Large intestine (tissue), 3 donors: Measurements from ENCODE around the gene CGREF1. TPM values are rescaled to one million over a fixed set of nuclear protein-coding genes. Genes with fewer than 3 reads are reported as not detected.
"Not testable (repeated sequence)": the region's sequence is repeated elsewhere in the genome, so short reads cannot be mapped to it uniquely, and the experiment has no call there.

ENCODE experiments used
- DNase-seq, 2 donors: peaks; one replicate each; pipeline versions ENCODE4 v3.0.0 to v3.0.0-alpha.2; 2013
- H3K27ac ChIP-seq: one replicate; pipeline ENCODE4 v1.5.1; 2013; ENCODE audit warnings: low read length
- H3K27me3 ChIP-seq: 2 replicates; pipeline ENCODE4 v1.6.1; 2013; ENCODE audit warnings: low read length; ENCODE audit not compliant: control insufficient read depth, insufficient read depth
- H3K36me3 ChIP-seq: 2 replicates; pipeline ENCODE4 v1.6.1; 2013; ENCODE audit warnings: low read length; ENCODE audit not compliant: control insufficient read depth, insufficient read depth
- H3K4me1 ChIP-seq: one replicate; pipeline ENCODE4 v1.6.1; 2013; ENCODE audit warnings: low read length; ENCODE audit not compliant: control insufficient read depth, insufficient read depth
- H3K4me3 ChIP-seq: one replicate; pipeline ENCODE4 v1.5.1; 2013; ENCODE audit warnings: low read length
- H3K9me3 ChIP-seq: one replicate; pipeline ENCODE4 v1.6.1; 2013; ENCODE audit warnings: mild to moderate bottlenecking, low read depth, low read length, moderate library complexity; ENCODE audit not compliant: control insufficient read depth
- WGBS: methylation state at CpG from one replicate; pipeline ENCODE4 v1.1.5; 2013; ENCODE audit warnings: low lambda C conversion rate; ENCODE audit not compliant: insufficient coverage; 5-methylcytosine and 5-hydroxymethylcytosine counted together
- polyA plus RNA-seq: library from polyadenylated mRNA; unstranded; fragments of 120-200 nt; gene quantifications from one replicate; pipeline ENCODE4 v1.2.1, GENCODE V29; 2013

Gene CGREF1
- polyA plus RNA-seq, 1 donor: 11.5 TPM

DNA sequence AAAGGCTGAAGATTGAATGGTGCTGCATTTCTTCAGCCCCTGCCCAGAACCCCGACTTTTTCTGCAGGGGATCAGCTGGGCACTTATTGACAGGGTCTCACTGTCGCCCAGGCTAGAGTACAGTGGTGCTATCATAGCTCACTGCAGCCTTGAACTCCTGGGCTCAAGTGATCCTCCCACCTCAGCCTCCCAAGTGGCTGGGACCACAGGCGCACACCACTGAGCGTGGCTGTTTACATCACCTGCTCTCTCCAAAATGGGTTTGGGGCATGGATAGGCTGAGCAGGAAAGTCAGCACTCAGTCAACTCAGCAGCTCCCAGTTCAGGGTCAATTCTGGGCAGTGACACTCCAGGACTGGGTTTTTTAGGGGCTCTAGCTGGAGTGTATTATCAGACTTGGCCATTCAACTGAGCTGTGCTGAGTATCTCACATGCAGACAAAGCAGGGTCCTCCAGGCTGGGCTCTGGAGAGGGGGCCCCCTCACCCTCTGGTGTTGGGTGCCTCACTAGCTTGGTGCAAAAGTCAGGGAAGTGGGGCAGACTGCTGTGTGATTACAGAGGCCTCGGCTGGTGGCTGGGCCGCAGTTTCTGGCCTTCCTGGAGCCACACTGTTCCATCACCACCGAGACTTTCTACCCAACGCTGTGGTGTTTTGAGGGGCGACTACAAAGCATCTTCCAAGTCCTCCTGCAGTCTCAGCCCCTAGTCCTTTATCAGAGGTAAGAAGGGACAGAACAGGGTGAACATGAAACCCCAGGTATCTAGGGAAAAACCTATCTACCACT lies 9.1 kb upstream of the CGREF1 start:
- H3K9me3 ChIP-seq: no peaks in the 10 kb centered on the region
- WGBS: no CpG with 5 or more reads among the region's 9 CpGs
- peaks cover 20% of the 10 kb centered on the region for H3K4me1 ChIP-seq
- H3K27me3 ChIP-seq: peaks cover under 1% of the 10 kb centered on the region
- peaks cover 38% of the 10 kb centered on the region for H3K36me3 ChIP-seq
- DNase-seq: no peak
- no peak overlapping the region for H3K4me3 ChIP-seq
- H3K27ac ChIP-seq: no peak overlapping the region

DNA sequence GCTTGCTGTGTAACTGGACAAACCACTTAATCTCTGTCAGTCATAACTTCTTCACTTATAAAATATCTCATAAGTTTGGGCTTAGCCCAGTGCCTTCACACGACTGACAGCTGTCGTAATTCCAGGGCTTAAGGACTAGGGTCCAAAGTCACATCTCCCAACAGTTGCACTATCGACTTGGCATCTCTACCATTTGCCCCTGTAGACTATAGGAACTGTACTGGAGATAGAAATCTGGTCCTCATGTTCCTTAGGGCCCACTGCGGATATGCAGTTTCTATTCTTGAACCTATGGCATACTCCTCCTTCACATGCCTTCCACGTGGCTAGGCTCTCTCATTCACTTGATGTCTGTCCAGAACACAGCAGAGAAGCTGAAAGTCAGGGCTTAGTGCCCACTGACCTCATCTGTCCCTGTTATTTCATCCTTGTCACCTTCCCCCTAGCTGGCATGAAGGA lies 7.4 kb upstream of the CGREF1 start:
- no peak overlapping the region for H3K4me3 ChIP-seq
- H3K9me3 ChIP-seq: no peaks in the 10 kb centered on the region
- peaks cover 17% of the 10 kb centered on the region for H3K4me1 ChIP-seq
- H3K27me3 ChIP-seq: peaks cover 9% of the 10 kb centered on the region
- 33% methylated on average over 1 of the region's 5 CpGs for WGBS
- peak overlapping the region; percentile 30 for H3K27ac ChIP-seq
- DNase-seq: peak; percentile 53 to 81
- H3K36me3 ChIP-seq: peaks cover 21% of the 10 kb centered on the region

DNA sequence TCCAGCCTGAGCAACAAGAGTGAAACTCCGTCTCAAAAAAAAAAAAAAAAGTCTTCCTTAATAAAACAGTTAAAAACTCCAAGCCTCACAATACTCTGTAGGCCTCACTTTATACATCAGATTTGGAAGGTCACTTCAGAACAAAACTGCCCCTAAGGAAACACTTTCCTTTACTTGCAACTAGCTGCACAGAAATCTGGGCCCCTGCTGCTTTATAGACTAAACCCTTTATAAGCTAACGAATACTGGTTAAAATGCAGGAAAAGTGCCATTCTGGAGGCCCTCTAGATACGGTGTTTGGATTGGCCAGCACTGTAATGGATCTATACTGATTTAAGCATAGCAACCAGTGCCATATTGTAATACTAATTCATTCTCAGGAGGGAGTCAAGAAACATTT lies 6.2 kb upstream of the CGREF1 start:
- no peaks in the 10 kb centered on the region for H3K9me3 ChIP-seq
- peaks cover 11% of the 10 kb centered on the region for H3K27me3 ChIP-seq
- H3K4me3 ChIP-seq: no peak overlapping the region
- peaks cover 17% of the 10 kb centered on the region for H3K4me1 ChIP-seq
- WGBS: no CpG with 5 or more reads among the region's 3 CpGs
- peaks cover 9% of the 10 kb centered on the region for H3K36me3 ChIP-seq
- no peak overlapping the region for H3K27ac ChIP-seq
- DNase-seq: no peak

DNA sequence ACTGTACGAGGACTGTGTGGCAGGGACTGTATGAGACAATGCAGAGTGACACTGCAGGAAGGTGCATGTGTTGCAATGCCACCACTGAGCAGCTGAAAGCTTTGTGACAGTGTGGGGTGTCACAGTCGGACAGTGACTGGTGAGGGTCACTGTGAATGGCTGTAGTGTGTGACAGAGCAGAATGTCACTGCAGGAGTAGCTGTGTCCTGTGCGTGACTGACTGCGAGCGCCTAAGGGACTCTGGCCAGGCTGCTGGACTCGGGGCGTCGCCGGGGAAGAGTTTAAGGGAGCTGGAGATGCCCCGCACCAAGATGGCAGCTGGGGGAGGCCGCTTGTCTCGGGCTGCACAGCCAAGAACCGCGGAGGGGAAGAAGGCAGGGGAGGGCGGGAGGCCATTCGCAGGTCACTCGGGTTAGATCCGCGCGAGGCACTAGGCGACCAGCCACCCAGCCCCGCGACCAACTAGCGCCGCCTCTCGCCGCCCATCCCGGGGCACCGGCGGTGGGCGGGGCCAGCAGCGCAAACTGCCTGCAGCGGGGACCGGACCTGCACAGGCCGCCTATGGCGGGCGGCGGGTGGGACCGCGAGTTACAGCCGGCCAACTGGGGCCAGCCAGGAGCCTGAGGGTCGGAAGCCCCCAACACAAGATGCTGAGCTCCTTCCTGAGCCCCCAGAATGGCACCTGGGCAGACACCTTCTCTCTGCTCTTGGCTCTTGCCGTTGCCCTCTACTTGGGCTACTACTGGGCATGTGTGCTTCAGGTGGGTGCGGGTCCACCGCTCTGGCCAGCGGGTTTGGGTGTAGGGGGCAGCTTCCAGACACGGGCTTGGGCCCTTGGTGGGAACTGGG lies 4.6 kb upstream of the CGREF1 start, which contains the start of gene ABHD1:
Gene ABHD1 (plus strand): TSS at position 514 of the 849 bp plus-strand sequence. CDS start 134 bp downstream, at position 648.
- DNase-seq: peak in 1 of 2 donors; percentile 64
- Histone ChIP-seq H3K27ac (no peak within 1 kb of the TSS), H3K36me3 (no peaks in the 10 kb centered on the region), H3K4me1 (peaks cover 17% of the 10 kb centered on the region), H3K4me3 (peak within 1 kb of the TSS; percentile 59), H3K9me3 (no peaks in the 10 kb centered on the region), H3K27me3 (peaks cover 18% of the 10 kb centered on the region)
- no CpG with 5 or more reads among the region's 47 CpGs for WGBS

DNA sequence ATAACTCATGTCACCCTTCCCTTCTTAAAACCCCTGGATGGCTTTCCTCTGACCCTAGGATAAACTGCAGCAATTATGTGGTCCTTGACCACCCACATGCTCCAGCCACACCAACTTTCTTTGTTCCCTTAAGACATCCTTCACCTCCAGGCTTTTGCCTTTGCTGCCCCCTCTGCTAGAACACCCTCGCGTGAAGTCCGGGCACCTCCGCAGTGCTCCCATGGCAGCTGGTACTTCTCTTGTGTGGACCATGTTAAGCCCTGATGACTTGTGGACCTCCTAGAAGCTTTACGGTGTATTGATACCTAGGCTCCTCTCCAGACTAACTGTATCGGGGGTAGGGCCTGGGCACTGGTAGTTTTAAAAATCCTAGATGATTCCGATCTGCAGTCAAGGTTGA lies 3.9 kb upstream of the CGREF1 start:
- H3K27ac ChIP-seq: no peak overlapping the region
- no peak for DNase-seq
- no peaks in the 10 kb centered on the region for H3K36me3 ChIP-seq
- H3K9me3 ChIP-seq: no peaks in the 10 kb centered on the region
- peaks cover 25% of the 10 kb centered on the region for H3K27me3 ChIP-seq
- no peak overlapping the region for H3K4me3 ChIP-seq
- WGBS: no CpG with 5 or more reads among the region's 7 CpGs
- peaks cover 23% of the 10 kb centered on the region for H3K4me1 ChIP-seq

DNA sequence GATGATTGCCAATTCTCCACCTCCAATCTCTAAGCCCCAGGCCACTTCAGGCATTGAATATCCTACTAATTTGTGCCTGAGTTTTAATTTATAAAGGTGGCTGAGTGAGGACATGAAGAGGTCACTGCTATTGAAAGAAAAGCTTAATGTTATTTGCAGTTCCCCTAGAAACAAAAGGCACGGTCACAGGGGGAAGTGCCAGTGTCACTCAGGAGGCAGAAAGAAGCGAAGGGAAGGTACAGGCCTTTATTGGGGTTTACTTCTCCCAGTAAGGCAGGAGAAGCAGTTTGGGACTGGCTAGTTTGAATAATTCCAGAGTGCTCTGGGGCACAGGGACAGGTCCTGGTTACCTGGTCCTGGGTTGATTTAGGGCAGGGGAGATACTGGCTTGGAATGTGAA lies 3.0 kb upstream of the CGREF1 start:
- Histone ChIP-seq H3K4me3 (no peak overlapping the region), H3K27me3 (peaks cover 26% of the 10 kb centered on the region), H3K9me3 (no peaks in the 10 kb centered on the region), H3K36me3 (no peaks in the 10 kb centered on the region), H3K27ac (no peak overlapping the region), H3K4me1 (peaks cover 23% of the 10 kb centered on the region)
- no peak for DNase-seq
- WGBS: no CpG with 5 or more reads among the region's 2 CpGs

DNA sequence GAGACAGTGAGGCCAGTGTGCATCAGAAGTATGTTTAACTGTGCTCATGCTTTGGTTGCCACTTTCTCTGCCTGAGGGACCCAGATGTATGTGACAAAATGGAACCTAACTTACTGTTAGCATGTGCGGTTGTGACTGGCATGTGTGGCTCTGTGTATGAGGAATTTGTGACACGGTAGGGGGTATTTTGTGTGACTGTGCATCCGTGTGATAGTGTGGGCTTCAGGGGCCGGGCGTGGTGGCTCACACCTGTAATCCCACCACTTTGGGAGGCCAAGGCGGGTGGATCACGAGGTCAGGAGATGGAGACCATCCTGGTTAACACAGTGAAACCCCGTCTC lies 372 bp upstream of the CGREF1 start:
- not testable (repeated sequence) for DNase-seq, H3K36me3 ChIP-seq, H3K9me3 ChIP-seq, H3K27ac ChIP-seq
- peaks cover 26% of the 10 kb centered on the region for H3K27me3 ChIP-seq
- no CpG with 5 or more reads among the region's 8 CpGs for WGBS
- peaks cover 14% of the 10 kb centered on the region for H3K4me1 ChIP-seq
- peak overlapping the region; percentile 31 for H3K4me3 ChIP-seq

DNA sequence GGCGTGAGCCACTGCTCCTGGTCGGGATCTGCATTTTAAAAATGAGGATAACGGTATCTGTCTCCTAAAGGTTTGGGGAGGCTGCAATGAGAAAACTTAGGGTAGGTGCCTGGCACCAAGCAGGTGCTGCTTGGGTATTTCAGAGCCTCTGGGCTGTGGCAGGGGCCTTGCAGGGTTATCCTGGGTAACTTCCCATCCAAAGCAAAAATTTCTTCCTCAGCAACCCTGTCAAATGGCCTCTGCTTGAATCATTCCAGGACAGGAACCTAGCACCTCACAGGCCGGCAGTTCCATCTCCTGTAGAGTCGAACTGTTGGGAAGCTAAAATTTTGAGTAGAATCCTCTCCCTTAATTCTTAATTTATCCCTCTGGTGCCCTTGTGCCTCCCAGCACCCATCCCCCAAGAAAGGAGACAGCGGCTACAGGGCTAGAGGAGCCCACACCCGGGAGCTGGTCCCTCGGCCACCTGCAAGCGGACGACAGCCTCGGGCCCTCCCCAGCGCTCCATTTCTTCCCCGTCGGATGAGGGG lies 868 bp downstream of the CGREF1 start:
- peaks cover 26% of the 10 kb centered on the region for H3K27me3 ChIP-seq
- no peak overlapping the region for H3K27ac ChIP-seq
- no CpG with 5 or more reads among the region's 14 CpGs for WGBS
- no peak for DNase-seq
- H3K4me1 ChIP-seq: peaks cover 7% of the 10 kb centered on the region
- peak overlapping the region; percentile 31 for H3K4me3 ChIP-seq
- no peaks in the 10 kb centered on the region for H3K36me3 ChIP-seq
- H3K9me3 ChIP-seq: no peaks in the 10 kb centered on the region

DNA sequence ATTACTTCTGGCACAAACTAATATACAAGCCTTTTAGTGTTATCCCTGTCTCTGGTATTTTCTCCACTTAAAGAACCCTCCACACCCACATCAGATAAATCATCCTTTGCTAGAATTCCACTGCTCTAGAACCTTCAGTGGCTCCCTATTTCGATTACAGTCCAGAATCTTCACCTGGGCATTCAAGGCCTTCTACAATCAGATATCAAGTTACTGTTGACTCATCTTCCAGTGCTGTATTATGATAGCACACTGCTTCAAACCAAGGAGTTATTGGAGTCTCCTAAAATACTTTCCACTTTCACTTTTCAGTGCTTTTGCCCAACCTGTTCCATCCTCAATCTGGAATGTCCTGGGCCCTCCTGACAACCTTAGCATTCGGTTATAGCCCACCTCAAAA lies 3.4 kb downstream of the CGREF1 start:
- WGBS: no CpG with 5 or more reads among the region's 2 CpGs
- no peaks in the 10 kb centered on the region for H3K9me3 ChIP-seq
- DNase-seq: no peak

DNA sequence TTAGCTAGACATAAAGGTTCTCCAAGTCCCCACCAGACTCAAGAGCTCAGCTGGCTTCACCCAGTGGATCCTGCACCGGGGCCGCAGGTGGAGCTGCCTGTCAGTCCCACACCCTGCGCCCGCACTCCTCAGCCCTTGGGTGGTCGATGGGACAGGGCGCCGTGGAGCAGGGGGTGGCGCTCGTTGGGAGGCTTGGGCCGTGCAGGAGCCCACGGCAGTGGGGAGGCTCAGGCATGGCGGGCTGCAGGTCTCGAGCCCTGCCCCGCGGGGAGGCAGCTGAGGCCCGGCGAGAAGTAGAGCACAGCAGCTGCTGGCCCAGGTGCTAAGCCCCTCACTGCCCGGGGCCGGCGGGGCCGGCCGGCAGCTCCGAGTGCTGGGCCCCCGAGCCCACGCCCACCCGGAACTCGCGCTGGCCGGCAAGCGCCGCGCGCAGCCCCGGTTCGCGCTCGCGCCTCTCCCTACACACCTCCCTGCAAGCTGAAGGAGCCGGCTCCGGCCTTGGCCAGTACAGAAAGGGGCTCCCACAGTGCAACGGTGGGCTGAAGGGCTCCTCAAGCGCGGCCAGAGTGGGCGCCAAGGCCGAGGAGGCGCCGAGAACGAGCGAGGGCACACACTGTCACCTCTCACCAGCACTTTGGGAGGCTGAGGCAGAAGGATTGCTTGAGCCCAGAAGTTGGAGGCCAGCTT lies 7.4 kb downstream of the CGREF1 start:
- DNase-seq, H3K4me3 ChIP-seq, H3K27me3 ChIP-seq, H3K36me3 ChIP-seq, H3K9me3 ChIP-seq, H3K4me1 ChIP-seq, H3K27ac ChIP-seq: not testable (repeated sequence)
- WGBS: no CpG with 5 or more reads among the region's 49 CpGs

More for the DNA sequence above, 3.4 kb downstream of the CGREF1 start:
- peaks cover 6% of the 10 kb centered on the region for H3K4me1 ChIP-seq
- H3K27ac ChIP-seq: no peak overlapping the region
- no peaks in the 10 kb centered on the region for H3K36me3 ChIP-seq
- H3K27me3 ChIP-seq: peaks cover 15% of the 10 kb centered on the region
- H3K4me3 ChIP-seq: no peak overlapping the region
